Mesendoderm (in vitro differentiated cells): ENCODE measurements around the gene MAST4.
A peak's percentile ranks its signal among the peaks of the same experiment; 100 is the strongest.

ENCODE experiments used
- DNase-seq: peaks from one replicate; pipeline ENCODE4 v3.0.0; 2013
- H2AK5ac ChIP-seq: 2 replicates; pipeline ENCODE4 v1.6.1; 2013; ENCODE audit warnings: low read length, inconsistent platforms
- H2BK120ac ChIP-seq: 2 replicates; pipeline ENCODE4 v1.6.1; 2013; ENCODE audit warnings: low read depth, mild to moderate bottlenecking, low read length, moderate library complexity, mixed read lengths
- H2BK15ac ChIP-seq: replicated peaks from 2 replicates; pipeline ENCODE4 v1.6.1; 2013; ENCODE audit warnings: low read depth, mild to moderate bottlenecking, moderate library complexity
- H2BK5ac ChIP-seq: 2 replicates; pipeline ENCODE4 v1.6.1; 2013; ENCODE audit warnings: low read length, inconsistent platforms
- H3K18ac ChIP-seq: 2 replicates; pipeline ENCODE4 v1.6.1; 2013; ENCODE audit warnings: mild to moderate bottlenecking, low read length, mixed read lengths
- H3K23ac ChIP-seq: one replicate; pipeline ENCODE4 v1.6.1; 2013; ENCODE audit warnings: low read length
- H3K27ac ChIP-seq: 2 replicates; pipeline ENCODE4 v1.5.1; 2013; ENCODE audit warnings: low read depth, mild to moderate bottlenecking, inconsistent platforms, low read length, moderate library complexity
- H3K27me3 ChIP-seq: 2 replicates; pipeline ENCODE4 v1.6.1; 2013; ENCODE audit warnings: low read length, control low read depth, mild to moderate bottlenecking, inconsistent platforms; ENCODE audit not compliant: insufficient read depth, poor library complexity
- H3K36me3 ChIP-seq: 2 replicates; pipeline ENCODE4 v1.6.1; 2013; ENCODE audit warnings: low read length, inconsistent platforms; ENCODE audit not compliant: control insufficient read depth, insufficient read depth
- H3K4ac ChIP-seq: one replicate; pipeline ENCODE4 v1.6.1; 2013; ENCODE audit warnings: low read depth, mild to moderate bottlenecking, low read length, moderate library complexity
- H3K4me1 ChIP-seq: 2 replicates; pipeline ENCODE4 v1.6.1; 2013; ENCODE audit warnings: low read depth, low read length, inconsistent platforms; ENCODE audit not compliant: control insufficient read depth
- H3K4me2 ChIP-seq: 2 replicates; pipeline ENCODE4 v1.6.1; 2013; ENCODE audit warnings: low read length
- H3K4me3 ChIP-seq: 2 replicates; pipeline ENCODE4 v1.5.1; 2013; ENCODE audit warnings: mild to moderate bottlenecking, low read length
- H3K56ac ChIP-seq: one replicate; pipeline ENCODE4 v1.6.1; 2013; ENCODE audit warnings: low read length
- H3K79me1 ChIP-seq: 2 replicates; pipeline ENCODE4 v1.6.1; 2013; ENCODE audit warnings: low read length, inconsistent platforms
- H3K79me2 ChIP-seq: 2 replicates; pipeline ENCODE4 v1.6.1; 2013; ENCODE audit warnings: mild to moderate bottlenecking, low read length; ENCODE audit not compliant: control insufficient read depth, insufficient read depth
- H3K9ac ChIP-seq: 2 replicates; pipeline ENCODE4 v1.6.1; 2013; ENCODE audit warnings: low read length, inconsistent platforms
- H4K5ac ChIP-seq: one replicate; pipeline ENCODE4 v1.6.1; 2013; ENCODE audit warnings: low read length
- H4K8ac ChIP-seq: one replicate; pipeline ENCODE4 v1.6.1; 2013; ENCODE audit warnings: low read depth, mild to moderate bottlenecking, control low read depth, low read length, moderate library complexity
- WGBS: extraction: QIAGEN DNeasy Blood & Tissue Kit; methylation state at CpG from one replicate; pipeline ENCODE4 v1.1.7; 2013; ENCODE audit warnings: low lambda C conversion rate, missing lambda C conversion rate; ENCODE audit not compliant: insufficient coverage; ENCODE audit errors: extremely low coverage; 5-methylcytosine and 5-hydroxymethylcytosine counted together

The MAST4 gene

GRCh38 chr5:66963559-66963971 lies 367.4 kb downstream of the MAST4 start:
- H2BK5ac ChIP-seq: peak overlapping the region; percentile 15
- H3K27ac ChIP-seq: peak overlapping the region; percentile 44
- peak overlapping the region; percentile 23 for H3K18ac ChIP-seq
- no peak overlapping the region for H3K4me2 ChIP-seq
- H3K23ac ChIP-seq: no peak overlapping the region
- peaks cover 1% of the 10 kb centered on the region for H3K4me1 ChIP-seq
- no peak overlapping the region for H4K8ac ChIP-seq
- H3K79me2 ChIP-seq: no peaks in the 10 kb centered on the region
- no peaks in the 10 kb centered on the region for H3K36me3 ChIP-seq
- no peak overlapping the region for H2BK15ac ChIP-seq
- no peak overlapping the region for H4K5ac ChIP-seq
- no peak overlapping the region for H2BK120ac ChIP-seq
- no peak overlapping the region for H3K4ac ChIP-seq
- WGBS: no CpG with 5 or more reads among the region's 1 CpG
- no peak overlapping the region for H3K9ac ChIP-seq
- H3K79me1 ChIP-seq: no peaks in the 10 kb centered on the region
- H2AK5ac ChIP-seq: no peak overlapping the region
- no peak overlapping the region for H3K56ac ChIP-seq
- no peaks in the 10 kb centered on the region for H3K27me3 ChIP-seq
- no peak overlapping the region for H3K4me3 ChIP-seq
- peak; percentile 96 for DNase-seq

- Histone ChIP-seq H2AK5ac (no peak overlapping the region), H3K4me3 (no peak overlapping the region), H3K27me3 (no peaks in the 10 kb centered on the region), H2BK120ac (no peak overlapping the region), H2BK5ac (no peak overlapping the region), H3K79me2 (no peaks in the 10 kb centered on the region), H4K8ac (no peak overlapping the region), H3K4me2 (no peak overlapping the region), H3K23ac (no peak overlapping the region), H3K36me3 (no peaks in the 10 kb centered on the region), H4K5ac (no peak overlapping the region), H3K4ac (no peak overlapping the region), H3K27ac (no peak overlapping the region), H2BK15ac (no peak overlapping the region), H3K18ac (no peak overlapping the region), H3K56ac (no peak overlapping the region), H3K4me1 (no peaks in the 10 kb centered on the region), H3K9ac (no peak overlapping the region), H3K79me1 (no peaks in the 10 kb centered on the region)
- no peak for DNase-seq
These were observed 370.2 kb downstream of the MAST4 start for GRCh38 chr5:66966439-66966838.

- Histone ChIP-seq H2AK5ac (no peak overlapping the region), H3K4ac (no peak overlapping the region), H3K9ac (no peak overlapping the region), H4K5ac (no peak overlapping the region), H2BK15ac (no peak overlapping the region), H3K27me3 (no peaks in the 10 kb centered on the region), H2BK120ac (no peak overlapping the region), H3K79me1 (no peaks in the 10 kb centered on the region), H4K8ac (no peak overlapping the region), H3K36me3 (no peaks in the 10 kb centered on the region), H3K23ac (no peak overlapping the region), H3K4me3 (no peak overlapping the region), H3K4me1 (no peaks in the 10 kb centered on the region), H3K27ac (no peak overlapping the region), H3K4me2 (no peak overlapping the region), H2BK5ac (no peak overlapping the region), H3K18ac (no peak overlapping the region), H3K56ac (no peak overlapping the region), H3K79me2 (no peaks in the 10 kb centered on the region)
- no peak for DNase-seq
- no CpG with 5 or more reads among the region's 3 CpGs for WGBS
These were observed 370.9 kb downstream of the MAST4 start for GRCh38 chr5:66967102-66967501.

GRCh38 chr5:66967826-66968262 lies 371.7 kb downstream of the MAST4 start:
- H3K9ac ChIP-seq: no peak overlapping the region
- DNase-seq: no peak
- no peak overlapping the region for H3K23ac ChIP-seq
- H3K79me2 ChIP-seq: no peaks in the 10 kb centered on the region
- no peak overlapping the region for H3K4me2 ChIP-seq
- no peak overlapping the region for H3K18ac ChIP-seq
- H3K79me1 ChIP-seq: no peaks in the 10 kb centered on the region
- H2BK120ac ChIP-seq: no peak overlapping the region
- no peak overlapping the region for H3K27ac ChIP-seq
- no peaks in the 10 kb centered on the region for H3K36me3 ChIP-seq
- no peaks in the 10 kb centered on the region for H3K27me3 ChIP-seq
- H3K4me1 ChIP-seq: no peaks in the 10 kb centered on the region
- WGBS: no CpG with 5 or more reads among the region's 4 CpGs
- H3K4me3 ChIP-seq: no peak overlapping the region
- no peak overlapping the region for H2BK15ac ChIP-seq
- no peak overlapping the region for H4K8ac ChIP-seq
- H4K5ac ChIP-seq: no peak overlapping the region
- H3K56ac ChIP-seq: no peak overlapping the region
- no peak overlapping the region for H2AK5ac ChIP-seq
- no peak overlapping the region for H2BK5ac ChIP-seq
- H3K4ac ChIP-seq: no peak overlapping the region

GRCh38 chr5:66969484-66969883 lies 373.3 kb downstream of the MAST4 start:
- Histone ChIP-seq H2BK15ac (no peak overlapping the region), H3K79me1 (no peaks in the 10 kb centered on the region), H3K27ac (no peak overlapping the region), H4K8ac (no peak overlapping the region), H3K9ac (no peak overlapping the region), H3K56ac (no peak overlapping the region), H3K4ac (no peak overlapping the region), H3K23ac (no peak overlapping the region), H4K5ac (no peak overlapping the region), H3K18ac (no peak overlapping the region), H2AK5ac (no peak overlapping the region), H3K4me2 (no peak overlapping the region), H3K79me2 (no peaks in the 10 kb centered on the region), H3K27me3 (no peaks in the 10 kb centered on the region), H2BK120ac (no peak overlapping the region), H3K4me3 (no peak overlapping the region), H3K4me1 (no peaks in the 10 kb centered on the region), H3K36me3 (no peaks in the 10 kb centered on the region), H2BK5ac (no peak overlapping the region)
- DNase-seq: no peak
- no CpG with 5 or more reads among the region's 4 CpGs for WGBS

GRCh38 chr5:66969963-66970362 lies 373.8 kb downstream of the MAST4 start:
- no peak overlapping the region for H4K5ac ChIP-seq
- H3K36me3 ChIP-seq: no peaks in the 10 kb centered on the region
- no peak overlapping the region for H3K23ac ChIP-seq
- no peak overlapping the region for H3K4me2 ChIP-seq
- H3K4me1 ChIP-seq: no peaks in the 10 kb centered on the region
- H2BK15ac ChIP-seq: no peak overlapping the region
- H3K4me3 ChIP-seq: no peak overlapping the region
- no peak overlapping the region for H4K8ac ChIP-seq
- no peak overlapping the region for H3K27ac ChIP-seq
- no peak overlapping the region for H3K9ac ChIP-seq
- DNase-seq: no peak
- H3K56ac ChIP-seq: no peak overlapping the region
- no peaks in the 10 kb centered on the region for H3K79me2 ChIP-seq
- no peak overlapping the region for H2BK5ac ChIP-seq
- no peak overlapping the region for H3K18ac ChIP-seq
- no peaks in the 10 kb centered on the region for H3K79me1 ChIP-seq
- no peak overlapping the region for H2BK120ac ChIP-seq
- no peak overlapping the region for H2AK5ac ChIP-seq
- no peaks in the 10 kb centered on the region for H3K27me3 ChIP-seq
- no CpG with 5 or more reads among the region's 2 CpGs for WGBS
- no peak overlapping the region for H3K4ac ChIP-seq
